Heart right ventricle (tissue), 16 donors: ENCODE data around the gene RIN1. TPM values are rescaled to one million over a fixed set of nuclear protein-coding genes. Genes with fewer than 3 reads are reported as not detected.
A peak's percentile ranks its signal among the peaks of the same experiment; 100 is the strongest.

Experiments
- ATAC-seq, 8 donors: fragments of 200-7000 bp; cut with Tn5 transposase; one replicate each; pipeline ENCODE4 v1.9.1; 2020; ENCODE audit warnings: mild to moderate bottlenecking in 8 of 8, moderate library complexity in 8 of 8, moderate number of reproducible peaks in 1 of 8
- DNase-seq, 2 donors: peaks; one replicate each; pipeline ENCODE4 v3.0.0-alpha.2; 2020
- H3K27ac ChIP-seq, 10 donors: fragments of 200-600 bp; sonication (generic) in 2 of 10; one replicate each; pipeline versions ENCODE4 v1.5.0 to v1.8.0; 2020 to 2022; ENCODE audit warnings: mild to moderate bottlenecking in 3 of 10
- H3K27me3 ChIP-seq, 7 donors: fragments of 200-600 bp; one replicate each; pipeline ENCODE4 v1.8.0; 2021 to 2022; ENCODE audit warnings: mild to moderate bottlenecking in 2 of 7
- H3K36me3 ChIP-seq, 9 donors: fragments of 200-600 bp; sonication (generic) in 1 of 9; one replicate each; pipeline versions ENCODE4 v1.5.0 to v1.8.0; 2020 to 2022; ENCODE audit warnings: mild to moderate bottlenecking in 2 of 9
- H3K4me1 ChIP-seq, 9 donors: fragments of 200-600 bp; sonication (generic) in 1 of 9; one replicate each; pipeline versions ENCODE4 v1.5.0 to v1.8.0; 2020 to 2022; ENCODE audit warnings: mild to moderate bottlenecking in 4 of 9
- H3K4me3 ChIP-seq, 10 donors: fragments of 200-600 bp; sonication (generic) in 2 of 10; one replicate each; pipeline versions ENCODE4 v1.5.0 to v1.8.0; 2020 to 2022; ENCODE audit warnings: mild to moderate bottlenecking in 7 of 10, moderate library complexity in 2 of 10
- H3K9me3 ChIP-seq, 11 donors: fragments of 200-600 bp in 10 of 11; sonication (generic) in 2 of 11; one replicate each; pipeline versions ENCODE4 v1.5.0 to v1.8.0; 2013 to 2022; ENCODE audit warnings: mild to moderate bottlenecking in 2 of 11, control low read depth in 1 of 11, moderate library complexity in 1 of 11
- WGBS, 2 donors: extraction: QIAGEN DNeasy Blood & Tissue Kit; methylation state at CpG; one replicate each; pipeline ENCODE4 v1.1.7; 2013; ENCODE audit warnings: inconsistent platforms in 1 of 2; 5-methylcytosine and 5-hydroxymethylcytosine counted together
- intact Hi-C, 10 donors: fragments of 100-400 bp; cut with DNase I; formaldehyde crosslinking; loops; one replicate each; pipeline versions ENCODE4 v1.11.1 to v1.14.2; 2022
- polyA plus RNA-seq, 2 donors: library from polyadenylated mRNA; stranded (reverse); fragments of 200-250 nt; gene quantifications; one replicate each; pipeline ENCODE4 v1.2.3, GENCODE V29; 2013
- total RNA-seq, 10 donors: library from RNA; stranded (reverse); fragmentation: NEBNext Ultra II Directional in 3 of 10; extraction: Animal tissue kit (Norgen Biotek cat#: 25700) in 3 of 10; gene quantifications; one replicate each; pipeline versions ENCODE4 v1.2.1 to v1.2.4, GENCODE V29; 2021 to 2023
- TF ChIP-seq, protein P1 (sequence below), 9 donors: fragments of 200-600 bp; sonication (generic) in 2 of 9; IDR thresholded peaks; one replicate each; pipeline versions ENCODE4 v1.5.0 to v1.8.0; 2021 to 2022; ENCODE audit warnings: antibody characterized with exemption in 9 of 9, mild to moderate bottlenecking in 5 of 9, moderate library complexity in 1 of 9
- donor health status: Arrhythmogenic right ventricular cardiomyopathy.
- donor health status: ischemic (EF 13 %, LVEDD 7.1; RV severe dilation, severe dysfunction).
- donor health status: healthy with polysubstance abuse.
- donor health status: DM: no; HTN: yes; CAD: no.
- donor health status: DM: no; HTN: no; CAD: no.
- donor health status: ischemic (EF 25% LVEDD 6.9; RV normal size, moderate dysfunction).
- donor health status: ischemic (EF 25% LVEDD 5.7; RV mildly dilated, moderate dysfunction).
- donor health status: healthy.
- donor health status: DM: yes; HTN: yes; CAD: no.
- donor health status: Ischemic cardiomyopathy.
- donor health status: ischemic (EF 35%, LVEDD 5.7; RV mildly dilated, moderate dysfunction).
- donor health status: nonischemic (EF 11% LVEDD 7.7; RV severe dilation, severe dysfunction).
- donor health status: DM: yes; HTN: yes; CAD: no.
- donor health status: PGD.
- donor health status: ischemic (EF 29% LVEDD 5.4; RV normal size, mild dysfunction).
- donor health status: nonischemic (EF 23%, LVEDD 6.1; RV moderate dilation, normal function).

RIN1 gene
- total and polyA plus RNA-seq, 12 donors, result 0.81 to 10.8 (median 1.9) TPM

DNA sequence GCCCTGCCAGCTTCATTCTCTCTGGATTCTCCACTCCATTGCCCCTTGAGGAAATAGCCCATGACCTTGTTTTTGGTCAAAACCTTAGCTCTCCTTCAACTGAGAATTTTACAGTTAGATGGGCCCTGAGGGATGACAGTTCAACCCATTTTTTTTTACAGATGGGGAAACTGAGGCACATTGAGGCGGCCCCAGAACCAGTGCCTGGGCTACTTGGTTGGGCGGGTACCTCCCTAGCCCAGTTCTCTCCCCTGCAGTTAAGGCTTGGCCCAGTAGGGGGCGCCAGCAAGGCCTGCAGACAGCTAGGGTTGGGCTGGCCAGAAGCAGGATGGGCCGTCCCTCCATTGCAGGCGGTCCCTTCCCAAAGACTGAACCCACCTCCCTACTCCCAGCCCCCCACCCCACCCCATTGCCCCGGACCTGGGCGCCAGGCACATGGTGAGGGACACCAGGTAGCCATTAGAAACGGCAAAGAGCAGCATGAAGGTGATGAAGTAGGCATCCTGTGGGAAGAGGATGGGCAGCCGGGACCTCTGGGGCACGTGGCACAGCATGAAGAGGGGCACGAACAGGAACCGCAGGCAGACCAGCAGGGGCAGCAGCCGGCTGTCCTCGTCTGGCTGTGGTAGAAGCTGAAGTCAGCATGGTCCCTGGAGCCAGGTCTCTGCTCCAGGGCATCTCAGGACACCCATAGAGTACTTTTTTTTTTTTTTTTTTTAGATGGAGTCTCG, 27.7 kb upstream of the RIN1 start:
- no peaks in the 10 kb centered on the region for H3K9me3 ChIP-seq
- TF ChIP-seq, protein P1, sequence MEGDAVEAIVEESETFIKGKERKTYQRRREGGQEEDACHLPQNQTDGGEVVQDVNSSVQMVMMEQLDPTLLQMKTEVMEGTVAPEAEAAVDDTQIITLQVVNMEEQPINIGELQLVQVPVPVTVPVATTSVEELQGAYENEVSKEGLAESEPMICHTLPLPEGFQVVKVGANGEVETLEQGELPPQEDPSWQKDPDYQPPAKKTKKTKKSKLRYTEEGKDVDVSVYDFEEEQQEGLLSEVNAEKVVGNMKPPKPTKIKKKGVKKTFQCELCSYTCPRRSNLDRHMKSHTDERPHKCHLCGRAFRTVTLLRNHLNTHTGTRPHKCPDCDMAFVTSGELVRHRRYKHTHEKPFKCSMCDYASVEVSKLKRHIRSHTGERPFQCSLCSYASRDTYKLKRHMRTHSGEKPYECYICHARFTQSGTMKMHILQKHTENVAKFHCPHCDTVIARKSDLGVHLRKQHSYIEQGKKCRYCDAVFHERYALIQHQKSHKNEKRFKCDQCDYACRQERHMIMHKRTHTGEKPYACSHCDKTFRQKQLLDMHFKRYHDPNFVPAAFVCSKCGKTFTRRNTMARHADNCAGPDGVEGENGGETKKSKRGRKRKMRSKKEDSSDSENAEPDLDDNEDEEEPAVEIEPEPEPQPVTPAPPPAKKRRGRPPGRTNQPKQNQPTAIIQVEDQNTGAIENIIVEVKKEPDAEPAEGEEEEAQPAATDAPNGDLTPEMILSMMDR (IDR thresholded peaks at IDR 0.05), result peak in 8 of 9 donors; percentile 31 to 72 (median 56)
- H3K27me3 ChIP-seq, result no peaks in the 10 kb centered on the region
- peak in 1 of 2 donors; percentile 46 for DNase-seq
- peak in 2 of 8 donors; percentile 13 to 17 for ATAC-seq
- peaks cover 0 to 4% (median 0%) of the 10 kb centered on the region in 9 donors for H3K36me3 ChIP-seq
- H3K27ac ChIP-seq, result peak overlapping the region in 4 of 10 donors; percentile 19 to 54 (median 46)
- intact Hi-C loops, result no loop called here
- peaks cover 0 to 15% (median 4%) of the 10 kb centered on the region in 9 donors for H3K4me1 ChIP-seq
- WGBS, 2 donors, result 68 to 72% methylated on average over 15 of the region's 15 CpGs
- no peak overlapping the region for H3K4me3 ChIP-seq

DNA sequence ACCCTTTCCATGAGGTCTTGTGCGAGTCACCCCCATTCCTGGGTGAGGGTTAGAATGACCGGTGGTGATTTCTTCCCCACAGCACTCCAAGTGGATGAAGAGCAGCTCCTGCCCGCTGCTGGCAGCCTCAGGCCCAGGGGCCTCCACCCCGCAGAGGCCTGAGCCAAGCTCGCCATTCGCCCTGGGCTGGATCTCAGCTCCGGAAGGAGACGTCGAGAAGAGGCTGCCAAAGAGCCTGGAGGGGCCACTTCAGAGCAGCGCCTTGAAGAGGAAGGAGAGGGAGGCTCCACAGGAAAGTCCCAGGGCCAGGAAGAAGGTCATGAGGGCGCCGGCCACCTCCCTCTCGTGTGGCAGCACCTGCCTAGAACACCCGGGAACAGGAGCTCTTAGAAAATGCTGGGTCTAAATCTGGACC, 27.0 kb upstream of the RIN1 start:
- DNase-seq (peak; percentile 23 to 32), ATAC-seq (peak; percentile 5 to 80 (median 57))
- H3K36me3 ChIP-seq, result peaks cover 0 to 8% (median 0%) of the 10 kb centered on the region in 9 donors
- no peaks in the 10 kb centered on the region for H3K27me3 ChIP-seq
- no peaks in the 10 kb centered on the region for H3K9me3 ChIP-seq
- peak overlapping the region in 4 of 10 donors; percentile 19 to 54 (median 46) for H3K27ac ChIP-seq
- 59 to 72% methylated on average over 14 of the region's 14 CpGs for WGBS, 2 donors
- no peak overlapping the region for H3K4me3 ChIP-seq
- intact Hi-C loops, result no loop called here
- H3K4me1 ChIP-seq, result peaks cover 0 to 15% (median 4%) of the 10 kb centered on the region in 9 donors
- TF ChIP-seq, protein P1 (IDR thresholded peaks at IDR 0.05), result no peak

DNA sequence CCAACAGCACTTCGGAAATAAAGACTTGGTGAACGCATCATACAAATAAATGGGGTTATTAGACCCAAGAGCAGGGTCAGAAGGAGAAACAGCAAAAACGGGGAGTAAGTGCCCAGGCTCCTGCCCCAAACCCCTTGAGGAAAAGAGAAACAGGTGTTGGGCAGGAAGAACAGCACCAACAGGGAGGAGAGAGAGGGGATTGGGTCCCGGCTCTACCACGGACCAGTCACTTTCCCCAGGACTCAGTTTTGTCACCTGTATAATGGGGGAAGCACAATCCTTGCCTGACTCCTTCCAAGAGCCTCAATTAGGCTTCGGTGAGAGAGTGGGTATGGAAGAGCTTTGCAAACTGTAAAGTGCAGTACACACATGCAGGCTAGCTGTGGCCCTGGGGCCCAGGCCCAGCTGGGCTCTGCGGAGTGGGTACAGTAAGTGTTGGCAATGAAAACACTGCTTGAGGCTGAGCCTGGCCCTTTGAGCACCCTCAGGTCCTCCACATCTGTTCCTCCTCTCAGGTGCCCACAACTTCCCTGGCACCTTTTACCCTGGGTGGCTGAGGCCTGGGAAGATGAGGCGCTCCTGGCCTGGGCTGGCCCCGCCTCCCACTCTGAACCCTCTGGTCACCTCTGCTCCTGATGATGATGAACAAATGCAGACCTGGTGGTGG, 26.4 kb upstream of the RIN1 start:
- 85 to 89% methylated on average over 9 of the region's 9 CpGs for WGBS, 2 donors
- H3K27me3 ChIP-seq, result no peaks in the 10 kb centered on the region

DNA sequence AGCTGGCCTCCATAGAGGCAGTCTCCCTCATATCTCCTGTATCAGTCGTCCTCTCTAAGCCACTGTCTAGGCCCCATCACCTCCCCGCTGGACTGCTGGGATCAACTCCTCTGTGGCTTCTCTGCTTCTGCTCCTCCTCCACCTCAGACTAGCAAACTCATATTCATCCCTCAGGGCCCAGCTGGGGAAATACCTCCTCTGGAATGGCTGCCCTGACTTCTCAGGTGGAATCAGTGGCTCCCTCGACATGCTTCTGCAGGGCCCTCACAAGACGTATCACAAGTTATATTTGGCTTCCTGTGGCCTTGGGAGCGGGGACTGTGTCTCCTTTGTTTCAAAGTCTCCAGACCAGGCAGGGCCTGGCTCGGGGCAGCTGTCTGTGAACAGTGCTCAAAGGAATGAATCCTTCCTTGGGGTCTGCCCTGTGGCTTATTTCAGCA, 25.3 kb upstream of the RIN1 start:
- intact Hi-C loops, result no loop called here
- Histone ChIP-seq H3K27ac (no peak overlapping the region), H3K4me1 (peaks cover 0 to 15% (median 4%) of the 10 kb centered on the region in 9 donors), H3K36me3 (peaks cover 0 to 10% (median 0%) of the 10 kb centered on the region in 9 donors), H3K9me3 (no peaks in the 10 kb centered on the region), H3K4me3 (no peak overlapping the region), H3K27me3 (no peaks in the 10 kb centered on the region)
- DNase-seq (no peak), ATAC-seq (no peak)
- TF ChIP-seq, protein P1 (IDR thresholded peaks at IDR 0.05), result no peak
- WGBS, 2 donors, result 71 to 78% methylated on average over 6 of the region's 6 CpGs

More for the DNA sequence above, 26.4 kb upstream of the RIN1 start:
- Histone ChIP-seq H3K4me3 (no peak overlapping the region), H3K9me3 (no peaks in the 10 kb centered on the region), H3K4me1 (peaks cover 0 to 15% (median 4%) of the 10 kb centered on the region in 9 donors), H3K27ac (peak overlapping the region in 3 of 10 donors; percentile 45 to 54 (median 48)), H3K36me3 (peaks cover 0 to 10% (median 0%) of the 10 kb centered on the region in 9 donors)
- intact Hi-C loops, result no loop called here
- ATAC-seq (peak in 2 of 8 donors; percentile 6 to 9), DNase-seq (no peak)
- TF ChIP-seq, protein P1 (IDR thresholded peaks at IDR 0.05), result no peak
